ENCODE results near the gene HOXB9. TPM values are rescaled to one million over a fixed set of nuclear protein-coding genes. Genes with fewer than 3 reads are reported as not detected.
A peak's percentile ranks its signal among the peaks of the same experiment; 100 is the strongest.

Gene HOXB9
- total and polyA plus RNA-seq, 10 of the 15 experiments (the other 5 are each of a cell fraction or from before 2014, with no cell fraction given), result 0.01 to 0.49 (median 0.09) TPM; not detected in 5

- H3K4me2 ChIP-seq (ENCODE audit: control insufficient read depth, insufficient read depth), result peak overlapping the region; percentile 66; the same call in 1 of the 2 replicates
- no peaks in the 10 kb centered on the region for H3K36me3 ChIP-seq (ENCODE audit: control insufficient read depth in 2 of 2, insufficient read depth in 2 of 2, low read length in 1 of 2)
- no TSS peak for BruUV-seq (replicated peaks)
- H3K9me3 ChIP-seq (replicated peaks; ENCODE audit: control insufficient read depth, insufficient read depth, low read length), result no peaks in the 10 kb centered on the region
- H4K20me1 ChIP-seq (ENCODE audit: control insufficient read depth, insufficient read depth), result no peaks in the 10 kb centered on the region
- FAIRE-seq (no peak), ATAC-seq (no peak), DNase-seq (ENCODE audit: low read depth, low spot score) (no peak)
- H3K9ac ChIP-seq (ENCODE audit: control insufficient read depth, insufficient read depth, low read length), result no peak overlapping the region
- no peak overlapping the region for H3K27ac ChIP-seq (ENCODE audit: control insufficient read depth, insufficient read depth)
- POLR2A ChIA-PET, result no interaction called here
- CTCF ChIA-PET, result no interaction called here
- H3K4me1 ChIP-seq (ENCODE audit: control insufficient read depth, insufficient read depth, low read length), result peaks cover 10% of the 10 kb centered on the region
- H3K27me3 ChIP-seq (replicated peaks in 1 of 2; ENCODE audit: control insufficient read depth in 2 of 2, insufficient read depth in 2 of 2, low read length in 1 of 2), result peaks cover 8 to 46% of the 10 kb centered on the region in 2 experiments
- no peaks in the 10 kb centered on the region for H3K79me2 ChIP-seq (ENCODE audit: control insufficient read depth, insufficient read depth, low read length)
- SMC1A ChIA-PET (ENCODE audit: uncharacterized antibody, unreplicated experiment), result interaction anchor here (1.0 to 1.2 kb wide), 3 partner anchors 83 to 323 kb away, joined by 3 to 4 read pairs (median 3); no protein-coding TSS in a partner anchor
- intact Hi-C loops (cut with micrococcal nuclease; ENCODE audit: unreplicated experiment), result loop anchor here (2.0 kb wide), 2 partner anchors 259 to 287 kb away; no protein-coding TSS in a partner anchor
- RAD21 ChIA-PET (ENCODE audit: unreplicated experiment), result interaction anchor here (0.7 kb wide), 1 partner anchor 265 kb away, joined by 3 read pairs; no protein-coding TSS in a partner anchor
- H2AFZ ChIP-seq (ENCODE audit: control insufficient read depth, low read depth, low read length), result peak overlapping the region; percentile 23; the same call in 1 of the 2 replicates
- in situ Hi-C loops (cut with MboI), result loop anchor here (5.0 kb wide), 1 partner anchor 334 kb away; no protein-coding TSS in a partner anchor
- H3K4me3 ChIP-seq, result no peak overlapping the region
- 42% methylated on average over 42 of the region's 54 CpGs for WGBS (ENCODE audit: insufficient coverage, insufficient replicate concordance, low lambda C conversion rate, missing lambda C conversion rate)
- TF ChIP-seq KDM1A (IDR thresholded peaks at IDR 0.05; ENCODE audit: borderline replicate concordance) (no peak), PRDM15 (CRISPR knock-in tag; IDR thresholded peaks at IDR 0.05) (no peak), ELK1 (IDR thresholded peaks at IDR 0.05; ENCODE audit: low read depth, low read length) (no peak), TBL1XR1 (IDR thresholded peaks at IDR 0.05; ENCODE audit: low read depth, low read length) (no peak), SMARCA5 (IDR thresholded peaks at IDR 0.05) (no peak), E4F1 (IDR thresholded peaks at IDR 0.05; ENCODE audit: borderline replicate concordance, partially characterized antibody) (no peak), NKRF (conservative IDR thresholded peaks at IDR 0.05) (no peak), CHD2 (IDR thresholded peaks at IDR 0.05; ENCODE audit: borderline replicate concordance, low read depth, low read length) (no peak), SMC3 (IDR thresholded peaks at IDR 0.05; ENCODE audit: borderline replicate concordance, low read length) (no peak), ZSCAN29 (IDR thresholded peaks at IDR 0.05) (no peak), PKNOX1 (IDR thresholded peaks at IDR 0.05) (no peak)
Measured at GRCh38 chr17:48596000-48596734, 30.0 kb downstream of the HOXB9 start.
